ENCODE results near the gene SLC12A3.

The SLC12A3 gene

DNA sequence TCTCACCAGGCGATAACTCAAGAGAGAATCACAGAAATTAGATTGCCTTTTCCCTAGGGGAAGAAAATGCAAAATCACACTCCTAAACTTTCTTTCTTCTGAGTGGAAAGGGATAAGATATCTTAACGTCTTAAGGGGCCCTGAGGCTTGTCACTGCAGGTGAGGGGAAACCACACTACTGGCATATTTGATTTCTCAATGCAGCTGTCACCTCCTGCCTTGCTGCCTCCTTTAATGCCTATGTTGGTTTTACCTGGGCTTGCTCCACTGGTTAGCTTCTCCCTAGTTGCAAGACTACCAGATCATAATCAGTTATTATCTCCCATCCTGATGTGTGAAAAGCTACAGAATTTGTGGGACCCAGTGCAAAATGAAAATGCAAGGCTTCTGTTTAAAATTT lies 62.5 kb downstream of the SLC12A3 start:
- Histone ChIP-seq H3K4me2 (ENCODE audit: low read depth, low read length, poor library complexity, severe bottlenecking) (no peak overlapping the region), H3K9me3 (ENCODE audit: insufficient read depth, low read depth, low read length) (no peaks in the 10 kb centered on the region), H3K9ac (ENCODE audit: low read depth, low read length, poor library complexity, severe bottlenecking) (no peak overlapping the region), H3K79me2 (ENCODE audit: insufficient read depth, low read length) (peaks cover 4% of the 10 kb centered on the region), H3K27me3 (ENCODE audit: insufficient read depth, low read length, poor library complexity, severe bottlenecking) (no peaks in the 10 kb centered on the region), H3F3A (ENCODE audit: low read depth) (no peaks in the 10 kb centered on the region), H3K36me3 (ENCODE audit: insufficient read depth, low read length) (no peaks in the 10 kb centered on the region), H4K20me1 (ENCODE audit: insufficient read depth, low read length, poor library complexity, severe bottlenecking) (no peaks in the 10 kb centered on the region), H3K4me3 (ENCODE audit: low read length, poor library complexity, severe bottlenecking) (no peak overlapping the region), H2AFZ (ENCODE audit: low read length) (no peak overlapping the region), H3K4me1 (ENCODE audit: insufficient read depth, low read length, poor library complexity, severe bottlenecking) (peaks cover 6% of the 10 kb centered on the region), H3K9me2 (replicated peaks; ENCODE audit: low read depth, low read length) (no peaks in the 10 kb centered on the region)
- TF ChIP-seq, protein P1, sequence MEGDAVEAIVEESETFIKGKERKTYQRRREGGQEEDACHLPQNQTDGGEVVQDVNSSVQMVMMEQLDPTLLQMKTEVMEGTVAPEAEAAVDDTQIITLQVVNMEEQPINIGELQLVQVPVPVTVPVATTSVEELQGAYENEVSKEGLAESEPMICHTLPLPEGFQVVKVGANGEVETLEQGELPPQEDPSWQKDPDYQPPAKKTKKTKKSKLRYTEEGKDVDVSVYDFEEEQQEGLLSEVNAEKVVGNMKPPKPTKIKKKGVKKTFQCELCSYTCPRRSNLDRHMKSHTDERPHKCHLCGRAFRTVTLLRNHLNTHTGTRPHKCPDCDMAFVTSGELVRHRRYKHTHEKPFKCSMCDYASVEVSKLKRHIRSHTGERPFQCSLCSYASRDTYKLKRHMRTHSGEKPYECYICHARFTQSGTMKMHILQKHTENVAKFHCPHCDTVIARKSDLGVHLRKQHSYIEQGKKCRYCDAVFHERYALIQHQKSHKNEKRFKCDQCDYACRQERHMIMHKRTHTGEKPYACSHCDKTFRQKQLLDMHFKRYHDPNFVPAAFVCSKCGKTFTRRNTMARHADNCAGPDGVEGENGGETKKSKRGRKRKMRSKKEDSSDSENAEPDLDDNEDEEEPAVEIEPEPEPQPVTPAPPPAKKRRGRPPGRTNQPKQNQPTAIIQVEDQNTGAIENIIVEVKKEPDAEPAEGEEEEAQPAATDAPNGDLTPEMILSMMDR (conservative IDR thresholded peaks at IDR 0.05; ENCODE audit: low read length) = no peak
- TF ChIP-seq EZH2phosphoT487 (IDR thresholded peaks at IDR 0.05; ENCODE audit: borderline replicate concordance) = no peak

DNA sequence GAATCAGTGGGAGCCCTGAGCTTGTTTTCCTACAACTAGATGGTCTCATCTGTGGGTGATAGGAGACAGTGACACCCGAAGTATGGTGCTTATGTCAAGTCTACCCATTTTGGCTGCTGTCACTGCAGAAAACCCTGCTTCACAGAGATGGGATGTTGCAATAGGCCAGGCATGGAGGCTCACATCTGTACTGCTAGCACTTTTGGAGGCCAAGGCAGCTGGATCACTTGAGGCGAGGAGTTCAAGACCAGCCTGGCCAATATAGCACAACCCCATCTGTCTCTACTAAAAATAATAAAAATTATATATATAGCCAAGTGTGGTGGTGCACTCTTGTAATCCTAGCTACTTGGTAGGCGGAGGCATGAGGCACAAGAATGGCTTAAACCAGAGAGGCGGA lies 64.6 kb downstream of the SLC12A3 start:
- no peak overlapping the region for H3K9ac ChIP-seq (ENCODE audit: low read depth, low read length, poor library complexity, severe bottlenecking)
- peaks cover 17% of the 10 kb centered on the region for H4K20me1 ChIP-seq (ENCODE audit: insufficient read depth, low read length, poor library complexity, severe bottlenecking)
- H3K79me2 ChIP-seq (ENCODE audit: insufficient read depth, low read length) = peaks cover 26% of the 10 kb centered on the region
- H3K9me2 ChIP-seq (replicated peaks; ENCODE audit: low read depth, low read length) = no peaks in the 10 kb centered on the region
- no peak overlapping the region for H2AFZ ChIP-seq (ENCODE audit: low read length)
- no peaks in the 10 kb centered on the region for H3K27me3 ChIP-seq (ENCODE audit: insufficient read depth, low read length, poor library complexity, severe bottlenecking)
- H3F3A ChIP-seq (ENCODE audit: low read depth) = no peaks in the 10 kb centered on the region
- peaks cover 22% of the 10 kb centered on the region for H3K4me1 ChIP-seq (ENCODE audit: insufficient read depth, low read length, poor library complexity, severe bottlenecking)
- no peaks in the 10 kb centered on the region for H3K36me3 ChIP-seq (ENCODE audit: insufficient read depth, low read length)
- TF ChIP-seq, protein P1 (conservative IDR thresholded peaks at IDR 0.05; ENCODE audit: low read length) = no peak
- no peak for TF ChIP-seq EZH2phosphoT487 (IDR thresholded peaks at IDR 0.05; ENCODE audit: borderline replicate concordance)
- no peak overlapping the region for H3K4me2 ChIP-seq (ENCODE audit: low read depth, low read length, poor library complexity, severe bottlenecking)
- no peaks in the 10 kb centered on the region for H3K9me3 ChIP-seq (ENCODE audit: insufficient read depth, low read depth, low read length)
- H3K4me3 ChIP-seq (ENCODE audit: low read length, poor library complexity, severe bottlenecking) = no peak overlapping the region

DNA sequence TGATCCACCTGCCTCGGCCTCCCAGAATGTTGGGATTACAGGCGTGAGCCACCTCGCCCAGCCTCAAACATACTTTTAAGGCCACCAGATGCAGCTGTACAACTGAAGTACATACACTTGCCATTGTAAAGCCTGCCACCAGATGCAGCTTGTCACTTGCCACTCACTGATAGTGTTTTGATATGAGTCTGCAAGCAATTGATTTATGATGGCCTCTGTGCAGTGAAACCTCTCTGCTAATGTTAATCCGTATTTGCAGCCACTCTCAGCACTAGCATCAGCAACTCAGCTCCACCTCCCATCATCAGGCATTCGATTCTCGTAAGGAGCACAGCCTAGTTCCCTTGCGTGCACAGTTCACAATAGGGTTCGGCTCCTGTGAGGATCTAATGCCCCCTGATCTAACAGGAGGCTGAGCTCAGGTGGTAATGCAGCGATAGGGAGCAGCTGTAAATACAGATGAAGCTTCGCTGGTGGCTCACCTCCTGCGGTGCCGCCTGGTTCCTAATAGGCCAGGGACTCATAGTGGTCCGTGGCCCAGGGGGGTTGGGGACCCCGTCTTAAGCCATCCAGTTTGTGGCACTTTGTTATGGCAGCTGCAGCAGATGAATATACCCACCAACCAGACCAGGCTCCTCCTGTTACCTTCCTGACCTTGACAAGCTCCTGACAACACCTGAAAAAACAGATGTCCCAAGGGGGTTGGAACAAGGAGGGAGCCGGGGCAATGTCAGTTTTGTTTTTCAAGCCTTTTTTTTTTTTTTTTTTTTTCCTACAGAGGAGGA lies 65.7 kb downstream of the SLC12A3 start:
- H3K4me3 ChIP-seq (ENCODE audit: low read length, poor library complexity, severe bottlenecking) = peak overlapping the region; percentile 95
- peaks cover 27% of the 10 kb centered on the region for H4K20me1 ChIP-seq (ENCODE audit: insufficient read depth, low read length, poor library complexity, severe bottlenecking)
- TF ChIP-seq EZH2phosphoT487 (IDR thresholded peaks at IDR 0.05; ENCODE audit: borderline replicate concordance) = no peak
- TF ChIP-seq, protein P1 (conservative IDR thresholded peaks at IDR 0.05; ENCODE audit: low read length) = no peak
- no peaks in the 10 kb centered on the region for H3K9me2 ChIP-seq (replicated peaks; ENCODE audit: low read depth, low read length)
- H2AFZ ChIP-seq (ENCODE audit: low read length) = no peak overlapping the region
- peak overlapping the region; percentile 85 for H3K4me2 ChIP-seq (ENCODE audit: low read depth, low read length, poor library complexity, severe bottlenecking)
- no peaks in the 10 kb centered on the region for H3F3A ChIP-seq (ENCODE audit: low read depth)
- H3K79me2 ChIP-seq (ENCODE audit: insufficient read depth, low read length) = peaks cover 36% of the 10 kb centered on the region
- H3K9ac ChIP-seq (ENCODE audit: low read depth, low read length, poor library complexity, severe bottlenecking) = peak overlapping the region; percentile 92
- H3K36me3 ChIP-seq (ENCODE audit: insufficient read depth, low read length) = peaks cover 7% of the 10 kb centered on the region; the same call in 1 of the 2 replicates
- H3K9me3 ChIP-seq (ENCODE audit: insufficient read depth, low read depth, low read length) = no peaks in the 10 kb centered on the region
- H3K4me1 ChIP-seq (ENCODE audit: insufficient read depth, low read length, poor library complexity, severe bottlenecking) = peaks cover 31% of the 10 kb centered on the region
- no peaks in the 10 kb centered on the region for H3K27me3 ChIP-seq (ENCODE audit: insufficient read depth, low read length, poor library complexity, severe bottlenecking)
